ENCODE results near the gene NLRP6. TPM values are rescaled to one million over a fixed set of nuclear protein-coding genes. Genes with fewer than 3 reads are reported as not detected.

Gene NLRP6
- polyA plus RNA-seq, 2 of the 4 experiments (the other 2 are of a cell fraction): 0.03 TPM; not detected in 1

- DNase-seq (ENCODE audit: low read depth in 1 of 2, low spot score in 1 of 2) (no peak), FAIRE-seq (no peak), ATAC-seq (no peak)
- POLR2A ChIA-PET: no interaction called here
- WGBS (ENCODE audit: missing lambda C conversion rate): 71% methylated on average over 16 of the region's 29 CpGs
- H3K4me1 ChIP-seq: peaks cover 13% of the 10 kb centered on the region; the same call in 1 of the 3 replicates
- H3K27ac ChIP-seq: no peak overlapping the region
- H3K9me3 ChIP-seq: no peaks in the 10 kb centered on the region
- no peak overlapping the region for H3K4me3 ChIP-seq
- CTCF ChIA-PET: no interaction called here
- TF ChIP-seq BHLHE40 (IDR thresholded peaks at IDR 0.05; ENCODE audit: low read depth, low read length): no peak
- TF ChIP-seq HMGXB4 (CRISPR knock-in tag; IDR thresholded peaks at IDR 0.05; ENCODE audit: borderline replicate concordance): no peak
- no peak for TF ChIP-seq E2F6 (IDR thresholded peaks at IDR 0.05; ENCODE audit: borderline replicate concordance, low read depth)
- TF ChIP-seq MAFK (IDR thresholded peaks at IDR 0.05; ENCODE audit: partially characterized antibody): no peak
- TF ChIP-seq EP300 (IDR thresholded peaks at IDR 0.05): no peak
- TF ChIP-seq, protein P1, sequence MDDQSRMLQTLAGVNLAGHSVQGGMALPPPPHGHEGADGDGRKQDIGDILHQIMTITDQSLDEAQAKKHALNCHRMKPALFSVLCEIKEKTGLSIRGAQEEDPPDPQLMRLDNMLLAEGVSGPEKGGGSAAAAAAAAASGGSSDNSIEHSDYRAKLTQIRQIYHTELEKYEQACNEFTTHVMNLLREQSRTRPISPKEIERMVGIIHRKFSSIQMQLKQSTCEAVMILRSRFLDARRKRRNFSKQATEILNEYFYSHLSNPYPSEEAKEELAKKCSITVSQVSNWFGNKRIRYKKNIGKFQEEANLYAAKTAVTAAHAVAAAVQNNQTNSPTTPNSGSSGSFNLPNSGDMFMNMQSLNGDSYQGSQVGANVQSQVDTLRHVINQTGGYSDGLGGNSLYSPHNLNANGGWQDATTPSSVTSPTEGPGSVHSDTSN (IDR thresholded peaks at IDR 0.05): no peak
- TF ChIP-seq ZC3H11A (IDR thresholded peaks at IDR 0.05): no peak
- TF ChIP-seq FOSL2 (IDR thresholded peaks at IDR 0.05): no peak
- no peak for TF ChIP-seq FOSL2 (CRISPR knock-in tag; IDR thresholded peaks at IDR 0.05)
- TF ChIP-seq ZSCAN20 (CRISPR knock-in tag; IDR thresholded peaks at IDR 0.05): no peak
- no peak for TF ChIP-seq CBX2 (IDR thresholded peaks at IDR 0.05; ENCODE audit: borderline replicate concordance, low read depth)
- H3K4me2 ChIP-seq: no peak overlapping the region
Observed at GRCh38 chr11:285021-285893, 7.0 kb downstream of the NLRP6 start.

- no peak overlapping the region for H3K4me3 ChIP-seq
- WGBS (ENCODE audit: missing lambda C conversion rate): 81% methylated on average over 6 of the region's 8 CpGs
- H3K27ac ChIP-seq: no peak overlapping the region
- no peak for DNase-seq (ENCODE audit: low read depth in 1 of 2, low spot score in 1 of 2)
- H3K9me3 ChIP-seq: no peaks in the 10 kb centered on the region
- peaks cover 10% of the 10 kb centered on the region; the same call in 1 of the 3 replicates for H3K4me1 ChIP-seq
- H3K4me2 ChIP-seq: no peak overlapping the region
- CTCF ChIA-PET: no interaction called here
- POLR2A ChIA-PET: no interaction called here
- TF ChIP-seq CHD2 (IDR thresholded peaks at IDR 0.05; ENCODE audit: low read length, partially characterized antibody) (no peak), JUN (IDR thresholded peaks at IDR 0.05) (no peak), GATA3 (IDR thresholded peaks at IDR 0.05; ENCODE audit: borderline replicate concordance) (no peak), RNF2 (IDR thresholded peaks at IDR 0.05; ENCODE audit: borderline replicate concordance, low read depth) (no peak), ZFP36 (IDR thresholded peaks at IDR 0.05; ENCODE audit: borderline replicate concordance, partially characterized antibody) (no peak), ZNF302 (CRISPR knock-in tag; IDR thresholded peaks at IDR 0.05) (no peak), NR3C1 (IDR thresholded peaks at IDR 0.05) (no peak), PHF8 (IDR thresholded peaks at IDR 0.05; ENCODE audit: borderline replicate concordance, low read depth) (no peak), CEBPB (IDR thresholded peaks at IDR 0.05) (no peak), USF2 (IDR thresholded peaks at IDR 0.05) (no peak), FOXS1 (CRISPR knock-in tag; IDR thresholded peaks at IDR 0.05) (no peak), SMC3 (IDR thresholded peaks at IDR 0.05) (no peak), BHLHE40 (IDR thresholded peaks at IDR 0.05; ENCODE audit: low read depth, low read length) (no peak), EP300 (IDR thresholded peaks at IDR 0.05) (no peak), KDM1A (IDR thresholded peaks at IDR 0.05; ENCODE audit: low read depth) (no peak), ZSCAN20 (CRISPR knock-in tag; IDR thresholded peaks at IDR 0.05) (no peak)
- TF ChIP-seq, protein P1 (IDR thresholded peaks at IDR 0.05): no peak
- TF ChIP-seq, protein P2, sequence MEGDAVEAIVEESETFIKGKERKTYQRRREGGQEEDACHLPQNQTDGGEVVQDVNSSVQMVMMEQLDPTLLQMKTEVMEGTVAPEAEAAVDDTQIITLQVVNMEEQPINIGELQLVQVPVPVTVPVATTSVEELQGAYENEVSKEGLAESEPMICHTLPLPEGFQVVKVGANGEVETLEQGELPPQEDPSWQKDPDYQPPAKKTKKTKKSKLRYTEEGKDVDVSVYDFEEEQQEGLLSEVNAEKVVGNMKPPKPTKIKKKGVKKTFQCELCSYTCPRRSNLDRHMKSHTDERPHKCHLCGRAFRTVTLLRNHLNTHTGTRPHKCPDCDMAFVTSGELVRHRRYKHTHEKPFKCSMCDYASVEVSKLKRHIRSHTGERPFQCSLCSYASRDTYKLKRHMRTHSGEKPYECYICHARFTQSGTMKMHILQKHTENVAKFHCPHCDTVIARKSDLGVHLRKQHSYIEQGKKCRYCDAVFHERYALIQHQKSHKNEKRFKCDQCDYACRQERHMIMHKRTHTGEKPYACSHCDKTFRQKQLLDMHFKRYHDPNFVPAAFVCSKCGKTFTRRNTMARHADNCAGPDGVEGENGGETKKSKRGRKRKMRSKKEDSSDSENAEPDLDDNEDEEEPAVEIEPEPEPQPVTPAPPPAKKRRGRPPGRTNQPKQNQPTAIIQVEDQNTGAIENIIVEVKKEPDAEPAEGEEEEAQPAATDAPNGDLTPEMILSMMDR (IDR thresholded peaks at IDR 0.05): no peak
- TF ChIP-seq, protein P3, sequence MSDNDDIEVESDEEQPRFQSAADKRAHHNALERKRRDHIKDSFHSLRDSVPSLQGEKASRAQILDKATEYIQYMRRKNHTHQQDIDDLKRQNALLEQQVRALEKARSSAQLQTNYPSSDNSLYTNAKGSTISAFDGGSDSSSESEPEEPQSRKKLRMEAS (IDR thresholded peaks at IDR 0.05): no peak
- ATAC-seq: no peak
- no peak for FAIRE-seq
Observed at GRCh38 chr11:285894-286220, 7.7 kb downstream of the NLRP6 start.

Measured in A549 (cell line).